GM23338 (cell line): ENCODE measurements around the gene TCERG1L. TPM values are rescaled to one million over a fixed set of nuclear protein-coding genes. Genes with fewer than 3 reads are reported as not detected.

Experiments used
- ATAC-seq: fragments of 200-7000 bp; cut with Tn5 transposase; 3 replicates; pipeline ENCODE4 v1.9.1; 2020
- DNase-seq: peaks from one replicate; pipeline ENCODE4 v3.0.0-alpha.2; 2015; ENCODE audit warnings: low spot score
- H2AFZ ChIP-seq: fragments of 200-600 bp; sonication (generic); 2 replicates; pipeline ENCODE4 v1.8.0; 2016; ENCODE audit warnings: antibody characterized with exemption, mild to moderate bottlenecking, moderate library complexity
- H3F3A ChIP-seq: fragments of 200-600 bp; sonication (generic); replicated peaks from 2 replicates; pipeline ENCODE4 v1.8.0; 2017; ENCODE audit warnings: antibody characterized with exemption, mixed run types, low read depth
- H3K27ac ChIP-seq: fragments of 200-600 bp; sonication (generic); 2 replicates; pipeline ENCODE4 v1.6.1; 2016; ENCODE audit warnings: low read depth
- H3K27me3 ChIP-seq: fragments of 200-600 bp; sonication (generic); 2 replicates; pipeline ENCODE4 v1.8.0; 2016; ENCODE audit warnings: mild to moderate bottlenecking, mixed run types, moderate library complexity; ENCODE audit not compliant: insufficient read depth
- H3K36me3 ChIP-seq: fragments of 200-600 bp; sonication (generic); 2 replicates; pipeline ENCODE4 v1.8.0; 2016; ENCODE audit warnings: mild to moderate bottlenecking; ENCODE audit not compliant: insufficient read depth
- H3K4me1 ChIP-seq: fragments of 200-600 bp; sonication (generic); 2 replicates; pipeline ENCODE4 v1.8.0; 2016; ENCODE audit warnings: mild to moderate bottlenecking, moderate library complexity; ENCODE audit not compliant: insufficient read depth
- H3K4me2 ChIP-seq: fragments of 200-600 bp; sonication (generic); 2 replicates; pipeline ENCODE4 v1.7.1; 2017; ENCODE audit warnings: mixed run types
- H3K4me3 ChIP-seq: fragments of 200-600 bp; sonication (generic); 2 replicates; pipeline ENCODE4 v1.6.1; 2016; ENCODE audit warnings: mixed run types
- H3K79me2 ChIP-seq: fragments of 200-600 bp; sonication (generic); replicated peaks from 2 replicates; pipeline ENCODE4 v1.8.0; 2017; ENCODE audit warnings: mild to moderate bottlenecking; ENCODE audit not compliant: insufficient read depth
- H3K9me2 ChIP-seq: fragments of 200-600 bp; sonication (generic); 2 replicates; pipeline ENCODE4 v1.8.0; 2017; ENCODE audit not compliant: insufficient read depth
- H4K20me1 ChIP-seq: fragments of 200-600 bp; sonication (generic); replicated peaks from 2 replicates; pipeline ENCODE4 v1.8.0; 2017; ENCODE audit warnings: mild to moderate bottlenecking; ENCODE audit not compliant: insufficient read depth
- H3K27ac Mint-ChIP-seq: 2 replicates; pipeline ENCODE4 v1.8.0; 2020; ENCODE audit warnings: inconsistent platforms, mild to moderate bottlenecking, moderate library complexity, mixed read lengths
- H3K27me3 Mint-ChIP-seq: 3 replicates; pipeline ENCODE4 v1.8.0; 2022; ENCODE audit warnings: low read depth, mild to moderate bottlenecking, moderate library complexity, mixed read lengths, inconsistent platforms; ENCODE audit not compliant: insufficient read depth, poor library complexity
- H3K36me3 Mint-ChIP-seq: 3 replicates; pipeline ENCODE4 v1.8.0; 2021; ENCODE audit warnings: low read depth, mild to moderate bottlenecking, inconsistent platforms, moderate library complexity, mixed read lengths
- H3K4me1 Mint-ChIP-seq: 3 replicates; pipeline ENCODE4 v1.8.0; 2020; ENCODE audit warnings: mild to moderate bottlenecking, inconsistent platforms, mixed read lengths
- H3K4me3 Mint-ChIP-seq: 3 replicates; pipeline ENCODE4 v1.8.0; 2021; ENCODE audit warnings: moderate library complexity, mild to moderate bottlenecking, inconsistent platforms, mixed read lengths
- H3K9me3 Mint-ChIP-seq: 3 replicates; pipeline ENCODE4 v1.8.0; 2020; ENCODE audit warnings: moderate library complexity, mild to moderate bottlenecking, inconsistent platforms, mixed read lengths
- CREB1 ChIP-seq: fragments of 250-450 bp; sonication (Bioruptor Pico); IDR thresholded peaks from 2 replicates; pipeline ENCODE4 v1.5.0; 2020; ENCODE audit warnings: low read depth, mild to moderate bottlenecking, moderate library complexity
- CTCF ChIP-seq, 2 experiments: fragments of 200-600 bp in 1 of 2; sonication (generic) in 1 of 2; conservative IDR thresholded peaks; 2 replicates each; pipeline versions ENCODE4 v1.5.1 to v1.6.1; 2016 to 2017; ENCODE audit warnings: antibody characterized with exemption in 2 of 2, low read depth in 2 of 2, mild to moderate bottlenecking in 2 of 2, moderate library complexity in 1 of 2
- ETS1 ChIP-seq: IDR thresholded peaks from 2 replicates; pipeline ENCODE4 v1.6.1; 2016; ENCODE audit warnings: antibody characterized with exemption
- EZH2 ChIP-seq: fragments of 200-600 bp; sonication (generic); IDR thresholded peaks from one replicate; pipeline ENCODE4 v1.8.0; 2017; ENCODE audit warnings: antibody characterized with exemption, mild to moderate bottlenecking, low read depth; ENCODE audit not compliant: unreplicated experiment
- EZH2phosphoT487 ChIP-seq: fragments of 200-600 bp; sonication (generic); IDR thresholded peaks from one replicate; pipeline ENCODE4 v1.8.1; 2018; ENCODE audit warnings: antibody characterized with exemption; ENCODE audit not compliant: unreplicated experiment
- JUNB ChIP-seq: IDR thresholded peaks from one replicate; pipeline ENCODE4 v1.6.1; 2016; ENCODE audit warnings: antibody characterized with exemption; ENCODE audit not compliant: unreplicated experiment
- NANOG ChIP-seq: IDR thresholded peaks from 2 replicates; pipeline ENCODE4 v1.6.1; 2016; ENCODE audit warnings: antibody characterized with exemption, borderline replicate concordance
- POLR2AphosphoS5 ChIP-seq: IDR thresholded peaks from 2 replicates; pipeline ENCODE4 v1.6.1; 2016; ENCODE audit warnings: antibody characterized with exemption, low read depth
- REST ChIP-seq: IDR thresholded peaks from one replicate; pipeline ENCODE4 v1.6.1; 2018; ENCODE audit warnings: antibody characterized with exemption; ENCODE audit not compliant: unreplicated experiment
- STAT1 ChIP-seq: IDR thresholded peaks from one replicate; pipeline ENCODE4 v1.6.1; 2016; ENCODE audit warnings: antibody characterized with exemption; ENCODE audit not compliant: unreplicated experiment
- ZNF114 ChIP-seq: fragments of 250-450 bp; sonication (Bioruptor Pico); IDR thresholded peaks from 2 replicates; pipeline ENCODE4 v1.5.0; 2020; ENCODE audit warnings: mild to moderate bottlenecking, moderate library complexity
- ZNF331 ChIP-seq: fragments of 250-450 bp; sonication (Bioruptor Pico); IDR thresholded peaks from 2 replicates; pipeline ENCODE4 v1.5.0; 2020; ENCODE audit warnings: low read depth, mild to moderate bottlenecking, moderate library complexity
- ZNF462 ChIP-seq: fragments of 250-450 bp; sonication (Bioruptor Pico); IDR thresholded peaks from 2 replicates; pipeline ENCODE4 v1.5.0; 2020; ENCODE audit warnings: mild to moderate bottlenecking, moderate library complexity
- polyA plus RNA-seq: library from polyadenylated mRNA; unstranded; fragments of >200 nt; fragmentation: Nextera tagmentation; extraction: Ambion mirVana; gene quantifications from 2 replicates; pipeline ENCODE4 v1.2.1, GENCODE V29; 2016
- total RNA-seq: library from RNA; depleted of rRNA; stranded (reverse); fragments of >200 nt; shearing (Covaris generic); gene quantifications from 2 replicates; pipeline ENCODE4 v1.2.3, GENCODE V29; 2014

The TCERG1L gene
- total and polyA plus RNA-seq, 2 experiments from 2014 or later: 3.9 to 5.5 TPM

GRCh38 chr10:131127610-131128009 lies 183.9 kb downstream of the TCERG1L start:
- H3K4me1 Mint-ChIP-seq: peaks cover 29% of the 10 kb centered on the region
- no peaks in the 10 kb centered on the region for H3K4me1 ChIP-seq
- H3K27me3 ChIP-seq: no peaks in the 10 kb centered on the region
- H3K4me2 ChIP-seq: no peak overlapping the region
- H2AFZ ChIP-seq: no peak overlapping the region
- H3K4me3 Mint-ChIP-seq: no peak overlapping the region
- no peaks in the 10 kb centered on the region for H4K20me1 ChIP-seq
- H3K79me2 ChIP-seq: no peaks in the 10 kb centered on the region
- ATAC-seq: no peak
- H3F3A ChIP-seq: no peaks in the 10 kb centered on the region
- no peaks in the 10 kb centered on the region for H3K36me3 ChIP-seq
- H3K27ac Mint-ChIP-seq: no peak overlapping the region
- H3K27me3 Mint-ChIP-seq: peaks cover 5% of the 10 kb centered on the region
- no peak overlapping the region for H3K4me3 ChIP-seq
- no peak for DNase-seq
- H3K36me3 Mint-ChIP-seq: peaks cover 35% of the 10 kb centered on the region
- TF ChIP-seq ZNF331 (CRISPR knock-in tag) (no peak), JUNB (no peak), ZNF462 (CRISPR knock-in tag) (no peak), EZH2 (no peak), CTCF (conservative IDR thresholded peaks at IDR 0.05; ENCODE audit: low read depth in 2 of 2) (no peak), EZH2phosphoT487 (no peak), CREB1 (CRISPR knock-in tag) (no peak), NANOG (no peak), STAT1 (no peak), REST (no peak), ETS1 (no peak), POLR2AphosphoS5 (no peak), ZNF114 (CRISPR knock-in tag) (no peak)
- H3K9me2 ChIP-seq: no peaks in the 10 kb centered on the region
- H3K9me3 Mint-ChIP-seq: peaks cover 94% of the 10 kb centered on the region
- H3K27ac ChIP-seq: no peak overlapping the region
